Naive thymus-derived CD8-positive, alpha-beta T cell (primary cell): ENCODE measurements around the gene TRDN. TPM values are rescaled to one million over a fixed set of nuclear protein-coding genes. Genes with fewer than 3 reads are reported as not detected.
"Not testable (repeated sequence)": the region's sequence is repeated elsewhere in the genome, so short reads cannot be mapped to it uniquely, and the experiment has no call there.

Experiments used
- ATAC-seq, 2 donors: fragments of 150-1000 bp; cut with Tn5 transposase in 1 of 2; sonication (Bioruptor Pico), chemical (Tn5 transposase) in 1 of 2; 1 replicate in 1 of 2; 2 replicates in 1 of 2; pipeline ENCODE4 v1.10.0; 2021; ENCODE audit warnings: mild to moderate bottlenecking in 2 of 2, moderate library complexity in 2 of 2
- POLR2A ChIA-PET: fragments of 350-600 bp; sonication (Branson Sonifier 250); formaldehyde crosslinking; loops from one replicate; lab custom pipeline; 2021; ENCODE audit warnings: antibody characterized with exemption; lab: Charles Lee
- DNase-seq, 10 donors: peaks; one replicate each; pipeline versions ENCODE4 v3.0.0 to v3.0.0-alpha.2; 2020 to 2022
- H3K27ac Mint-ChIP-seq, 10 donors: one replicate each; pipeline ENCODE4 v1.8.0; 2020 to 2022; ENCODE audit warnings: mild to moderate bottlenecking in 10 of 10, mixed read lengths in 10 of 10, moderate library complexity in 4 of 10, inconsistent platforms in 1 of 10
- H3K27me3 Mint-ChIP-seq, 5 donors: one replicate each; pipeline ENCODE4 v1.8.0; 2021 to 2022; ENCODE audit warnings: mixed read lengths in 5 of 5
- H3K36me3 Mint-ChIP-seq, 3 donors: one replicate each; pipeline ENCODE4 v1.8.0; 2020 to 2022; ENCODE audit warnings: mixed read lengths in 3 of 3, mild to moderate bottlenecking in 2 of 3, inconsistent platforms in 1 of 3
- H3K4me1 Mint-ChIP-seq, 4 donors: one replicate each; pipeline ENCODE4 v1.8.0; 2021 to 2022; ENCODE audit warnings: mixed read lengths in 4 of 4
- H3K4me3 Mint-ChIP-seq, 10 donors: one replicate each; pipeline ENCODE4 v1.8.0; 2020 to 2022; ENCODE audit warnings: mild to moderate bottlenecking in 10 of 10, mixed read lengths in 10 of 10, moderate library complexity in 6 of 10, inconsistent platforms in 1 of 10
- H3K9me3 Mint-ChIP-seq, 9 donors: one replicate each; pipeline ENCODE4 v1.8.0; 2020 to 2022; ENCODE audit warnings: mixed read lengths in 9 of 9, mild to moderate bottlenecking in 3 of 9, inconsistent platforms in 1 of 9, moderate library complexity in 1 of 9
- polyA plus RNA-seq, 3 donors: library from polyadenylated mRNA; unstranded; fragments of 300-500 nt; fragmentation: Illumina TruSeq; gene quantifications; one replicate each; pipeline ENCODE4 v1.2.3, GENCODE V29; 2021
- total RNA-seq, 8 experiments: library from RNA in 2 of 8; stranded (reverse) in 2 of 8; gene quantifications; one replicate each; pipeline ENCODE4 v1.2.3 and lab custom pipeline; 2021 to 2026

The TRDN gene
- total and polyA plus RNA-seq, 5 experiments from 2014 or later, result not detected

- Mint-ChIP-seq H3K27ac (no peak overlapping the region), H3K27me3 (peaks cover 0 to 2% (median 0%) of the 10 kb centered on the region in 5 donors), H3K9me3 (peaks cover 0 to 10% (median 0%) of the 10 kb centered on the region in 9 donors), H3K4me3 (no peak overlapping the region), H3K36me3 (no peaks in the 10 kb centered on the region), H3K4me1 (no peaks in the 10 kb centered on the region)
- ATAC-seq, result no peak
- POLR2A ChIA-PET, result no interaction called here
- no peak for DNase-seq
Measured at GRCh38 chr6:123570813-123571684, 65.7 kb downstream of the TRDN start.

- DNase-seq, result no peak
- POLR2A ChIA-PET, result no interaction called here
- Mint-ChIP-seq H3K27me3 (peaks cover 0 to 2% (median 0%) of the 10 kb centered on the region in 5 donors), H3K4me3 (no peak overlapping the region), H3K9me3 (peaks cover 0 to 10% (median 0%) of the 10 kb centered on the region in 9 donors), H3K27ac (no peak overlapping the region), H3K4me1 (no peaks in the 10 kb centered on the region), H3K36me3 (no peaks in the 10 kb centered on the region)
- ATAC-seq, result no peak
Measured at GRCh38 chr6:123569575-123569974, 67.2 kb downstream of the TRDN start.

GRCh38 chr6:123565529-123565928, 71.2 kb downstream of the TRDN start:
- no peaks in the 10 kb centered on the region for H3K36me3 Mint-ChIP-seq
- no peak overlapping the region for H3K4me3 Mint-ChIP-seq
- no peak overlapping the region for H3K27ac Mint-ChIP-seq
- ATAC-seq (no peak), DNase-seq (no peak)
- peaks cover 0 to 25% (median 0%) of the 10 kb centered on the region in 9 donors for H3K9me3 Mint-ChIP-seq
- no peaks in the 10 kb centered on the region for H3K4me1 Mint-ChIP-seq
- POLR2A ChIA-PET, result interaction anchor here (0.6 kb wide), 1 partner anchor 9 kb away, joined by 4 read pairs; no protein-coding TSS in a partner anchor
- H3K27me3 Mint-ChIP-seq, result peaks cover 0 to 2% (median 0%) of the 10 kb centered on the region in 5 donors

GRCh38 chr6:123564361-123564760, 72.4 kb downstream of the TRDN start:
- POLR2A ChIA-PET, result no interaction called here
- Mint-ChIP-seq H3K4me3 (no peak overlapping the region), H3K9me3 (peaks cover 0 to 37% (median 1%) of the 10 kb centered on the region in 9 donors), H3K27me3 (peaks cover 0 to 5% (median 0%) of the 10 kb centered on the region in 5 donors), H3K4me1 (no peaks in the 10 kb centered on the region), H3K27ac (no peak overlapping the region), H3K36me3 (no peaks in the 10 kb centered on the region)
- no peak for DNase-seq
- no peak for ATAC-seq

GRCh38 chr6:123562677-123563076, 74.1 kb downstream of the TRDN start:
- Mint-ChIP-seq H3K36me3 (no peaks in the 10 kb centered on the region), H3K4me3 (no peak overlapping the region), H3K4me1 (no peaks in the 10 kb centered on the region), H3K27ac (no peak overlapping the region), H3K27me3 (peaks cover 0 to 5% (median 0%) of the 10 kb centered on the region in 5 donors), H3K9me3 (peaks cover 0 to 44% (median under 1%) of the 10 kb centered on the region in 9 donors)
- ATAC-seq (no peak), DNase-seq (no peak)
- POLR2A ChIA-PET, result no interaction called here

- no peak overlapping the region for H3K27ac Mint-ChIP-seq
- H3K9me3 Mint-ChIP-seq, result peaks cover 0 to 48% (median 0%) of the 10 kb centered on the region in 9 donors
- no peaks in the 10 kb centered on the region for H3K4me1 Mint-ChIP-seq
- POLR2A ChIA-PET, result no interaction called here
- no peak overlapping the region for H3K4me3 Mint-ChIP-seq
- peaks cover 0 to 7% (median 0%) of the 10 kb centered on the region in 5 donors for H3K27me3 Mint-ChIP-seq
- no peak for DNase-seq
- ATAC-seq, result no peak
- no peaks in the 10 kb centered on the region for H3K36me3 Mint-ChIP-seq
Measured at GRCh38 chr6:123562264-123562663, 74.5 kb downstream of the TRDN start.

GRCh38 chr6:123559816-123560215, 76.9 kb downstream of the TRDN start:
- H3K27ac Mint-ChIP-seq, DNase-seq, H3K4me3 Mint-ChIP-seq, H3K36me3 Mint-ChIP-seq, H3K27me3 Mint-ChIP-seq, H3K4me1 Mint-ChIP-seq, ATAC-seq, POLR2A ChIA-PET: not testable (repeated sequence)
- peaks cover 0 to 53% (median 3%) of the 10 kb centered on the region in 9 donors for H3K9me3 Mint-ChIP-seq

GRCh38 chr6:123557474-123557873, 79.3 kb downstream of the TRDN start:
- ATAC-seq, H3K27me3 Mint-ChIP-seq, H3K27ac Mint-ChIP-seq, DNase-seq, H3K36me3 Mint-ChIP-seq, POLR2A ChIA-PET, H3K4me1 Mint-ChIP-seq, H3K4me3 Mint-ChIP-seq: not testable (repeated sequence)
- peaks cover 0 to 63% (median 5%) of the 10 kb centered on the region in 9 donors for H3K9me3 Mint-ChIP-seq

GRCh38 chr6:123551939-123552707, 84.6 kb downstream of the TRDN start:
- ATAC-seq (no peak), DNase-seq (no peak)
- Mint-ChIP-seq H3K27ac (no peak overlapping the region), H3K4me3 (no peak overlapping the region), H3K4me1 (no peaks in the 10 kb centered on the region), H3K36me3 (no peaks in the 10 kb centered on the region), H3K27me3 (peaks cover 0 to under 1% (median 0%) of the 10 kb centered on the region in 5 donors), H3K9me3 (peaks cover 0 to 28% (median 5%) of the 10 kb centered on the region in 9 donors)
- POLR2A ChIA-PET, result no interaction called here

- Mint-ChIP-seq H3K27me3 (no peaks in the 10 kb centered on the region), H3K27ac (no peak overlapping the region), H3K36me3 (no peaks in the 10 kb centered on the region), H3K9me3 (peaks cover 0 to 24% (median 5%) of the 10 kb centered on the region in 9 donors), H3K4me3 (no peak overlapping the region), H3K4me1 (no peaks in the 10 kb centered on the region)
- POLR2A ChIA-PET, result no interaction called here
- no peak for ATAC-seq
- DNase-seq, result no peak
Measured at GRCh38 chr6:123550052-123550617, 86.6 kb downstream of the TRDN start.

GRCh38 chr6:123549476-123549875, 87.3 kb downstream of the TRDN start:
- no peaks in the 10 kb centered on the region for H3K27me3 Mint-ChIP-seq
- no peak overlapping the region for H3K4me3 Mint-ChIP-seq
- H3K36me3 Mint-ChIP-seq, result no peaks in the 10 kb centered on the region
- POLR2A ChIA-PET, result no interaction called here
- DNase-seq, result no peak
- H3K9me3 Mint-ChIP-seq, result peaks cover 0 to 24% (median 5%) of the 10 kb centered on the region in 9 donors
- no peak for ATAC-seq
- H3K4me1 Mint-ChIP-seq, result no peaks in the 10 kb centered on the region
- H3K27ac Mint-ChIP-seq, result no peak overlapping the region

- POLR2A ChIA-PET, result no interaction called here
- Mint-ChIP-seq H3K9me3 (peaks cover 0 to 14% (median 0%) of the 10 kb centered on the region in 9 donors), H3K36me3 (no peaks in the 10 kb centered on the region), H3K27me3 (no peaks in the 10 kb centered on the region), H3K4me3 (no peak overlapping the region), H3K27ac (no peak overlapping the region), H3K4me1 (no peaks in the 10 kb centered on the region)
- DNase-seq, result no peak
- ATAC-seq, result no peak
Measured at GRCh38 chr6:123547216-123547978, 89.4 kb downstream of the TRDN start.
